Stimulated activated CD4-positive, alpha-beta T cell treated with anti-CD3 and anti-CD28 coated beads, TNF-alpha, amount 100 ng/mL, for 48 hours (primary cell): ENCODE results near the gene DCAF7.
A peak's percentile ranks its signal among the peaks of the same experiment; 100 is the strongest.

Experiments used
- DNase-seq, 3 donors: peaks; one replicate each; pipeline ENCODE4 v3.0.0-alpha.2; 2020; ENCODE audit warnings: low read depth in 3 of 3

Gene DCAF7

GRCh38 chr17:63588797-63589196, 38.5 kb downstream of the DCAF7 start:
- no peak for DNase-seq

GRCh38 chr17:63589646-63590045, 39.4 kb downstream of the DCAF7 start:
- no peak for DNase-seq

GRCh38 chr17:63592797-63593196, 42.5 kb downstream of the DCAF7 start:
- DNase-seq: no peak

- no peak for DNase-seq
These were observed 44.9 kb downstream of the DCAF7 start for GRCh38 chr17:63595132-63595531.

GRCh38 chr17:63596856-63597586, 46.7 kb downstream of the DCAF7 start:
- no peak for DNase-seq

- DNase-seq: no peak
These were observed 48.0 kb downstream of the DCAF7 start for GRCh38 chr17:63598281-63598680.

- peak; percentile 63 to 70 (median 66) for DNase-seq
These were observed 50.5 kb downstream of the DCAF7 start, which contains the start of gene TACO1 for GRCh38 chr17:63600569-63601438. Gene TACO1 (plus strand): TSS chr17:63600895. CDS start chr17:63601084, 189 bp downstream.

- no peak for DNase-seq
These were observed 51.4 kb downstream of the DCAF7 start for GRCh38 chr17:63601439-63602371.

GRCh38 chr17:63609816-63610573, 59.7 kb downstream of the DCAF7 start:
- DNase-seq: no peak

GRCh38 chr17:63610854-63611253, 60.6 kb downstream of the DCAF7 start:
- DNase-seq: no peak

- DNase-seq: no peak
These were observed 61.1 kb downstream of the DCAF7 start for GRCh38 chr17:63611354-63611753.

GRCh38 chr17:63613663-63614062, 63.4 kb downstream of the DCAF7 start:
- DNase-seq: no peak

GRCh38 chr17:63621229-63621683, 71.0 kb downstream of the DCAF7 start:
- no peak for DNase-seq

GRCh38 chr17:63621684-63622573, 71.7 kb downstream of the DCAF7 start, which contains the start of gene MAP3K3:
Gene MAP3K3 (plus strand): TSS chr17:63622417. CDS start chr17:63622760, 343 bp downstream.
- peak; percentile 93 to 97 (median 93) for DNase-seq

- DNase-seq: peak; percentile 24 to 48 (median 31)
These were observed 72.5 kb downstream of the DCAF7 start for GRCh38 chr17:63622574-63623390.

GRCh38 chr17:63623786-63624530, 73.7 kb downstream of the DCAF7 start:
- DNase-seq: no peak

GRCh38 chr17:63624531-63624880, 74.2 kb downstream of the DCAF7 start:
- DNase-seq: no peak

- DNase-seq: no peak
These were observed 76.4 kb downstream of the DCAF7 start for GRCh38 chr17:63626551-63627180.
